ENCODE data around the gene DLK1.
A peak's percentile ranks its signal among the peaks of the same experiment; 100 is the strongest.

Gene DLK1

DNA sequence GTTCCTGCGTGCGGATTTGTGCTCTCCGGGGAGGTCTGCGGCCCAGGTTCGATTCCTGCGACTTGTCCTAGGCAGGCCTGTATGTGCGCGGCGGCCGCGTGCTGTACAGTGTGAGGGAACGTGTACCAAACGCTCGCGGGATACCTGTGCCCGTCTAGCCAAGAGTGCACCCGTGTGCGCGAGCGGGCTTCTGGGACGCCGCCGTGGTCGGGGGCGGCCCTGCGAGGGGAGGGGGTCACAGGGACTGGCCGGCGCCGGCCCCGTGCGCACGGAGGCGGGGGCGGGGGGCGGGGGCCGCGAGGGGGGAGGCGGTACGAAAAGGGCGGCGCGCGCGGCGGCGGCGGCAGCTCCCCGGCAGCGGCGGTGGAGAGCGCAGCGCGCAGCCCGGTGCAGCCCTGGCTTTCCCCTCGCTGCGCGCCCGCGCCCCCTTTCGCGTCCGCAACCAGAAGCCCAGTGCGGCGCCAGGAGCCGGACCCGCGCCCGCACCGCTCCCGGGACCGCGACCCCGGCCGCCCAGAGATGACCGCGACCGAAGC lies at the start of gene DLK1:
TSS of gene DLK1 (plus strand) at position 343 of the 536 bp plus-strand sequence. CDS start at position 520, 177 bp downstream.
- DNase-seq (ENCODE audit: low spot score) (no peak), FAIRE-seq (no peak)

DNA sequence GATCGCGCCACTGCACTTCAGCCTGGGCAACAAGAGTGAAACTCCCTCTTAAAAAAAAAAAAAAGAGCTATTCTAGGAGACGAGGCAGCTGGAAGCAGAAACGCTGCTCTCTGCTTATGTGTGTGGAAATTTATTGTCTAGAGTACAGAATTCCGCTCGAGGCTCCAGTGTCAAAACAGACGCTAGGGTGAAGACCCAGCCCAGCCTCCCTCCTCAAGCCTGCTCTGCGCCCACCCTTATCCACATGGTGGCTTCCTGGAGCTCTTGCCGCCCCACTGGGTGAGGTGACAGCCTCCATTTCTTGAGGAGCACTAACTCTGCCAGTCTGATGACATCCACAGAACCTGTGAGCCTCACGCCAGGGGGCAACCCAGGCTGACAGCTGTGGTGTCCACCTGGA lies 49.5 kb upstream of the DLK1 start:
- DNase-seq (ENCODE audit: low spot score) = no peak
- FAIRE-seq = no peak

DNA sequence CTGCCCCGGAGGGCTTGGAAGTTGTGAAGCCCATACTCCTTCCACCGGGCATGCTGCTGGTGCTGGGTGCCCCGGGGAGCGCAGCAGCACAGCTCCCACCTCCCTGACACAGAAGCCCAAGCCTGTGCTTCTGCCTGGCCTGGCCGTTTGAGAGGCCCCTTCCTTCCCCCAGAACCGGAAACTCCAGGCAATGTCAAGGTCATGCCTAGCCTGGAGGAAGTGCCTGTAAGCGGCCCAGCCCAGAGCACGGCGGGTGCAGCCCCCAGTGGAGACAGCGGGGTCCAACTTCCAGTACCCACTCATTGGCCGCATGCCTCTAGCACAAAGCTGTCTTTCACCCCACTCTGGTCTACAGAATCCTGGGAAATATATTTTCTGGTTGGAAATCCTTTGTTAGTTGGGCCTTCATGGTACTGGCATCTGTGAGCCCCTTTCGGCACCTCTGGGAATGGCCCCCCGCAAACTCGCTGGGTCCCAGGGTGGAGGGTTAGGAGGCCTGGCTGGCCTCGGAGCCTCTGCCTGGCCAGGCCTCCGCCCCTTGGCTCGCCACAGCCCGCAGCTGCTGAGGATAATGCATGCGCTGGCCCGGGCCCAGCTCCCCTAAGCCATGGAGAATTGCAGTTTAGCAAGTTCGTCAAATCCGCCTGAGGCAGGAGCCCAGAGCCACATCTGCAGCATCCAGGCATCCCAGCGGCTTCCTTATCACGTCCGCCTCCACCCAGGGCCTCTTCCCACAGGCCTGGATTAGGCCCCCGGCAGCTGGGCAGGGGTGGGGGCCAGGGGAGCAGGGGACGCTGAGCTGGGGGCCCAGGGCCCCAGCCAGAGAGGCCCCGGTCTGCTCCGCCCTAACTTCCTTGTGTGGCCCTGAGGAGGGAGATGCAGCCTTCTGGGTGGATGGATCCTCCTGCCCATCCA lies 48.9 kb upstream of the DLK1 start:
- no peak for DNase-seq (ENCODE audit: low spot score)
- no peak for FAIRE-seq

DNA sequence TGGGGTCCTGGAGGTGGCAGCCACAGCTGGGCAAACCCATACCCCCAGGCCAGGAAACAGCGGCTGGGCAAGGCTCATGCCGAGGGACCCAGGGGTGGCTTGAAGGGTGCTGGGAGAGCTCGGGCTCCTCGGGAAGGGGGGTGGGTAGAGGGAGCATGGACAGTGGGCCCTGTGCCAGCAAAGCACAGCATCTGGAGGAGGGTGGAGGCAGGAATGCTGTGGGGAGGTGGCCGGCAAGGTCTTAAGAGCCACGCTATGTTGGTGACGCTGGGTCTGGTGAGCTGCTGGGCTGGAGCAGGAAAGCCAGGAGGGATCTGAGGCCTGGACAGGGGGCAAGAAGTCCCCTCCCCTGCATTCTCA lies 48.2 kb upstream of the DLK1 start:
- DNase-seq (ENCODE audit: low spot score) (no peak), FAIRE-seq (no peak)

DNA sequence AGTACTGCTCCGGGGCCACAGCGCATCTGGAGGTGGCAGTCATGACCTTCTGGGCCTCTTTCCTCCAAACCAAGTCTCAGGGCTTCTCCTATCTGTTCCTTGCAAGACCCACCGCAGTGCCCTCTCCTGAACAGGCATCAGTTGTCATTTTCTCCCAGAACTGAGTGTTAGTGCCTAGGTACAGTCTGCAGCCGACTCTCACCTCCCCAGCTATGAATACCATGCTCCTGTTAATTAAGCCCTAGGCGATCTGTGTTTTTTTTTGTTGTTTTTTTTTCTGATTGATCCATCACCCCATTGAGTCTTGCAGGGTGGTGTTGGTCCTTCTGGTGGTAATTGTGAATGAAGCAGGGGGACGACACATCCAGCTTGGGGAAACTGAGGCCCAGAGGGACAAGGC lies 47.5 kb upstream of the DLK1 start:
- DNase-seq (ENCODE audit: low spot score) (no peak), FAIRE-seq (no peak)

DNA sequence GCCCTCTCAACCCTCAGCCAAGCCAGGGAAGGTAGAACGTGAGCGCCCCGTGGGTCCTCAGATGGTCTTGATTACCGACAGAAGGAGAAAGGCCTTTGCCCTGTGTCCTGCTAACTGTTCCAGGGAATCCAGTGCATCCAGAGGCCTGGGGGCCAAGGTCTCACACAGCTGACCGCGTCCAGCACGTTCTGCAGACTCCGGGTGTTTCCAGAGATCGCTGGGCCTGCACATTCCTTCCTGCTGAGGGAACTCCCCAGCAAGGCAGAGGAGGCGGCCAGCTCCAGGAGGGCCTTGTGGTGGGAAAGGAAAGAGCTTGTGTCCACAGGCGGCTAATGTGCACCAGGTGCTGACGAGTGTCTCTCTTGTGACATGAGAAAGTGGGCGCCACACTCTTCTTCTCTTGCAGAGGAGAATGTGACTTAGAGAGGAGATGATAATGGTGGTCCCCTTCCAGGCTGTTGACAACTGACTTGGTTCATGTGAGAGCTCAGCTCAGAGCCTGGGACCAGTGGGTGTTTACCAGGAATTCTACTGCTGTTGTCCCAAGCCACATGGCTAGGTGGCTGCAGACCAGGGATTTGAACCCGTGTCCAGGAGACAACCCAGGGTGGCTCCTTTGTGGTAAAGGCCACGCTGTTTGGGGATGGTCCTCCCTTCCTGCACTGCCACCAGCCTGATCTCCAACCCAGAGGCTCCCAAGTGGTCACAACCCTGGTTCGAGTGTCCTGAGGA lies 46.8 kb upstream of the DLK1 start:
- no peak for FAIRE-seq
- no peak for DNase-seq (ENCODE audit: low spot score)

DNA sequence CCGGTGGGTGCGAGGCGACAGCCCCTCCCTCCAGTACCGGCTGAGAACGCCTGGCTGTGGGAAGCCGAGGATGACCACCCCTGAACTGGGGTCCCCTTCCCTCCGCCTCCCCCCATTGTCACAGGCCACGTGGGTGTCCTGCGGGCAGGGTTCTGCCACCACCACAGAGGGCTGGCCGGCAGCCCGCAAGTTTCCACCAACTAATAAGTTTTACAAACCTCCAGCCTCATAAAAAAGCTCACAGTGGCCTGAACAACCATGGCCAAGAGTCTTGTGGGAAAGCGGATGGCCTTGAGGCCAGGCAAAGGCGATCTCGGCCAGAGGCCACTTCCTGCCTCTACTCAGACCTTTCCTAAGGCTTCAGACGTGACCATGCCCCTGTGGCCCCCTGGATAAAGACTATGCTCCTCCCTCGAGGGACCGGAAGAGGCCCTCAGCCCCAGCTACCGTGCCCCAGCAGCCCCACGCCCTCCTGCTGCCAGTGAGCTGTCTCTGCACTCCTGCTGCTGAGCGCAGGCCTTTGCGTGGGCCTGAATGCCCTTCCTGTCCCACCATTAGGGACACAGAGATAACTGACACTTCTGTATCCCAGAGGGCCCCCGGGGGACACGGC lies 46.1 kb upstream of the DLK1 start:
- DNase-seq (ENCODE audit: low spot score) (no peak), FAIRE-seq (no peak)

GRCh38 chr14:100681111-100681510 lies 45.6 kb upstream of the DLK1 start:
- no peak for FAIRE-seq
- no peak for DNase-seq (ENCODE audit: low spot score)

- FAIRE-seq (no peak), DNase-seq (ENCODE audit: low spot score) (no peak)
Measured at GRCh38 chr14:100682749-100683148, 43.9 kb upstream of the DLK1 start.

- FAIRE-seq (no peak), DNase-seq (ENCODE audit: low spot score) (no peak)
Measured at GRCh38 chr14:100683578-100683977, 43.1 kb upstream of the DLK1 start.

GRCh38 chr14:100684154-100684553 lies 42.5 kb upstream of the DLK1 start:
- FAIRE-seq (no peak), DNase-seq (ENCODE audit: low spot score) (no peak)

DNA sequence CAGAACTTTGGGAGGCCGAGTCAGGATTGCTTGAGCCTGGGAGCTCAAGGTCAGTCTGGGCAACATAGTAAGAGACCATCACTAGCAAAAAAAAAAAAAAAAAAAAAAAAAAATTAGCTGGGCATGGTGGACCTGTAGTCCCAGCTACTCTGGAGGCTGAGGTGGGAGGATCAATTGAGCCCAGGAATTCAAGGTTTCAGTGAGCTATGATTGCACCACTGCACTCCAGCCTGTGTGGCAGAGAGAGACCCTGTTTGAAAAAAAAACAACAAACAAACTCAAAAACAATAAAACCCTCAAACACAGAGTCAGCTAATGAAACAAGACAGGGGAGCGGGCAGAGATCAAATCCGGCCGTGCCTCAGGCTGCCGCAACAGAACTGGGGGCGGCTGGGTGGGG lies 41.7 kb upstream of the DLK1 start:
- DNase-seq (ENCODE audit: low spot score) (no peak), FAIRE-seq (no peak)

DNA sequence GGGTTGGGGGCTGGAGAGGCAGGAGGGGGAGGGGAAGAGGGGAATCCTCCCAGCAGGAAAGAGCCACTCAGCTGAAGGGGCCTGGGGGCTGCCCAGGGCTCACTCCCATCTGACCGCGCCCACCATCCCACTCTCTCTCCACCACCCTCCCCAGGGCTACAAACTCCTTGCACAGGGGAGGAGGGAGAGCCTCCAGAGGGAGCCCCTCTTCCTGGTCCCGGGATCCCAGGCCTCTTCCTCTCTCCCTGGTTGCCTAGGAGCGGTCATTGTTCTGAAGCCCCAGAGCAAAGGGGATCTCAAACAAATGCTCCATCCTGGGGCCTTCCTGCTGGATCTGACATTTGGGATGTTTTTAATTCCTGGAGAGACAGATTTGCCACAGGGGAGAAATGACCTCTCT lies 39.8 kb upstream of the DLK1 start:
- FAIRE-seq (no peak), DNase-seq (ENCODE audit: low spot score) (no peak)

DNA sequence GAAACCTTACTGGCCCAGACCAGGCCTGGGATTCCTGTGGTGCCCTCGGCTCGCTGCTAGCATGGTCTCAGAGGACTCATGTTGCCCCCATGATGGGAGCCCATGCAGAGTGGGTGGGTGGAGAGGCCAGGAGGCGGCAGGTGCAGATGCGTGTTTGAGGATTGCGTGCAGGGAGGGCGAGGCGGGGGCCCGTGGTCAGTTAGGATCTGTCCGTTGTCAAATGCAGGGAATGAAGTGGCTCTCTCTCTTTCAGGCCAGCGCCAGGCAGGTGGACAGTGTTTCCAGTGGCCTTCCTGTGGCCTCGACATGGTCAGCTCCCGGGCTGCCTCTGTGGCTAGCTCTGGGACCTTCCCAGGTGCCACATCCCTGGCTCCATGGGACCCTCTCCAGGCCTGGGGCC lies 39.3 kb upstream of the DLK1 start:
- no peak for DNase-seq (ENCODE audit: low spot score)
- FAIRE-seq = no peak

- DNase-seq (ENCODE audit: low spot score) (no peak), FAIRE-seq (no peak)
Measured at GRCh38 chr14:100688051-100688450, 38.6 kb upstream of the DLK1 start.

- no peak for FAIRE-seq
Measured at GRCh38 chr14:100688598-100689461, 37.9 kb upstream of the DLK1 start.

GRCh38 chr14:100690672-100691071 lies 36.0 kb upstream of the DLK1 start:
- DNase-seq (ENCODE audit: low spot score) = no peak
- FAIRE-seq = no peak

More at GRCh38 chr14:100688598-100689461, 37.9 kb upstream of the DLK1 start:
- peak; percentile 44 for DNase-seq (ENCODE audit: low spot score)

- DNase-seq (ENCODE audit: low spot score) (no peak), FAIRE-seq (no peak)
Measured at GRCh38 chr14:100691395-100692056, 35.2 kb upstream of the DLK1 start.

GRCh38 chr14:100692256-100692655 lies 34.4 kb upstream of the DLK1 start:
- DNase-seq (ENCODE audit: low spot score) (no peak), FAIRE-seq (no peak)

GRCh38 chr14:100692859-100693558 lies 33.7 kb upstream of the DLK1 start:
- DNase-seq (ENCODE audit: low spot score) = peak; percentile 87
- no peak for FAIRE-seq

All from urothelium cell line (cell line).